Loucy (cell line): Measurements from ENCODE around the gene NFATC1.
A peak's percentile ranks its signal among the peaks of the same experiment; 100 is the strongest.

Experiments
- H2AFZ ChIP-seq: fragments of 200-600 bp; sonication (generic); 2 replicates; pipeline ENCODE4 v1.6.0; 2016; ENCODE audit warnings: antibody characterized with exemption, mild to moderate bottlenecking, low read length, moderate library complexity
- H3F3A ChIP-seq: fragments of 200-600 bp; 2 replicates; pipeline ENCODE4 v1.6.0; 2016; ENCODE audit warnings: antibody characterized with exemption, low read depth, mild to moderate bottlenecking
- H3K27me3 ChIP-seq: fragments of 200-600 bp; sonication (generic); 2 replicates; pipeline ENCODE4 v1.6.1; 2014; ENCODE audit warnings: low read length, mild to moderate bottlenecking; ENCODE audit not compliant: insufficient read depth, poor library complexity, severe bottlenecking
- H3K36me3 ChIP-seq: fragments of 200-600 bp; sonication (generic); 2 replicates; pipeline ENCODE4 v1.6.1; 2016; ENCODE audit warnings: low read length; ENCODE audit not compliant: insufficient read depth
- H3K4me1 ChIP-seq: fragments of 200-600 bp; sonication (generic); 2 replicates; pipeline ENCODE4 v1.5.1; 2014; ENCODE audit warnings: low read length, mild to moderate bottlenecking; ENCODE audit not compliant: insufficient read depth, poor library complexity, severe bottlenecking
- H3K4me2 ChIP-seq: fragments of 200-600 bp; sonication (generic); 2 replicates; pipeline ENCODE4 v1.6.0; 2014; ENCODE audit warnings: antibody characterized with exemption, low read length, low read depth, mild to moderate bottlenecking; ENCODE audit not compliant: poor library complexity, severe bottlenecking
- H3K4me3 ChIP-seq: fragments of 200-600 bp; sonication (generic); 2 replicates; pipeline ENCODE4 v1.5.1; 2014; ENCODE audit warnings: low read length, mild to moderate bottlenecking, mixed read lengths; ENCODE audit not compliant: poor library complexity, severe bottlenecking
- H3K79me2 ChIP-seq: fragments of 200-600 bp; sonication (generic); 2 replicates; pipeline ENCODE4 v1.6.1; 2014; ENCODE audit warnings: low read length; ENCODE audit not compliant: insufficient read depth
- H3K9ac ChIP-seq: fragments of 200-600 bp; sonication (generic); 2 replicates; pipeline ENCODE4 v1.6.0; 2014; ENCODE audit warnings: mild to moderate bottlenecking, low read depth, low read length, moderate library complexity; ENCODE audit not compliant: poor library complexity, severe bottlenecking
- H3K9me2 ChIP-seq: fragments of 200-600 bp; sonication (generic); replicated peaks from 2 replicates; pipeline ENCODE4 v1.6.1; 2016; ENCODE audit warnings: low read depth, low read length, mixed read lengths
- H3K9me3 ChIP-seq: fragments of 200-600 bp; sonication (generic); 2 replicates; pipeline ENCODE4 v1.6.1; 2014; ENCODE audit warnings: mild to moderate bottlenecking, antibody characterized with exemption, low read length, low read depth; ENCODE audit not compliant: insufficient read depth
- H4K20me1 ChIP-seq: fragments of 200-600 bp; sonication (generic); 2 replicates; pipeline ENCODE4 v1.6.0; 2014; ENCODE audit warnings: antibody characterized with exemption, low read length, mild to moderate bottlenecking; ENCODE audit not compliant: insufficient read depth, poor library complexity, severe bottlenecking
- CTCF ChIP-seq: fragments of 200-600 bp; sonication (generic); conservative IDR thresholded peaks from 2 replicates; pipeline ENCODE4 v1.5.1; 2014; ENCODE audit warnings: mild to moderate bottlenecking, antibody characterized with exemption, low read length
- EZH2phosphoT487 ChIP-seq: fragments of 200-600 bp; IDR thresholded peaks from 2 replicates; pipeline ENCODE4 v1.6.1; 2018; ENCODE audit warnings: antibody characterized with exemption, mild to moderate bottlenecking, moderate library complexity, borderline replicate concordance

NFATC1 gene

GRCh38 chr18:79465392-79465991 lies 69.8 kb downstream of the NFATC1 start:
- Histone ChIP-seq H2AFZ (peak overlapping the region; percentile 72), H3K9ac (peak overlapping the region; percentile 71), H3K4me1 (peaks cover 25% of the 10 kb centered on the region), H3K36me3 (peaks cover 13% of the 10 kb centered on the region; the same call in 1 of the 2 replicates), H3K27me3 (no peaks in the 10 kb centered on the region), H3K4me2 (peak overlapping the region; percentile 75), H3K4me3 (peak overlapping the region; percentile 79), H3K9me3 (no peaks in the 10 kb centered on the region), H3K9me2 (no peaks in the 10 kb centered on the region), H4K20me1 (no peaks in the 10 kb centered on the region), H3K79me2 (no peaks in the 10 kb centered on the region), H3F3A (no peaks in the 10 kb centered on the region)
- no peak for TF ChIP-seq EZH2phosphoT487
- no peak for TF ChIP-seq CTCF

GRCh38 chr18:79466591-79466990 lies 70.9 kb downstream of the NFATC1 start:
- Histone ChIP-seq H3K9me2 (no peaks in the 10 kb centered on the region), H3K4me1 (peaks cover 17% of the 10 kb centered on the region), H4K20me1 (no peaks in the 10 kb centered on the region), H3K27me3 (no peaks in the 10 kb centered on the region), H3K9ac (peak overlapping the region; percentile 71), H3K4me2 (no peak overlapping the region), H3K36me3 (peaks cover 10% of the 10 kb centered on the region; the same call in 1 of the 2 replicates), H3K9me3 (no peaks in the 10 kb centered on the region), H3K79me2 (no peaks in the 10 kb centered on the region), H3K4me3 (no peak overlapping the region), H3F3A (no peaks in the 10 kb centered on the region), H2AFZ (no peak overlapping the region)
- TF ChIP-seq CTCF (no peak), EZH2phosphoT487 (no peak)

- no peak overlapping the region for H3K9ac ChIP-seq
- no peaks in the 10 kb centered on the region for H3K27me3 ChIP-seq
Measured at GRCh38 chr18:79467126-79467525, 71.4 kb downstream of the NFATC1 start.

More at GRCh38 chr18:79467126-79467525, 71.4 kb downstream of the NFATC1 start:
- TF ChIP-seq CTCF (no peak), EZH2phosphoT487 (no peak)
- peaks cover 6% of the 10 kb centered on the region; the same call in 1 of the 2 replicates for H3K36me3 ChIP-seq
- no peaks in the 10 kb centered on the region for H3K9me2 ChIP-seq
- H3K9me3 ChIP-seq = no peaks in the 10 kb centered on the region
- no peak overlapping the region for H2AFZ ChIP-seq
- H3K4me1 ChIP-seq = peaks cover 17% of the 10 kb centered on the region
- H3F3A ChIP-seq = no peaks in the 10 kb centered on the region
- no peaks in the 10 kb centered on the region for H3K79me2 ChIP-seq
- H3K4me3 ChIP-seq = no peak overlapping the region
- no peak overlapping the region for H3K4me2 ChIP-seq
- H4K20me1 ChIP-seq = no peaks in the 10 kb centered on the region
